ENCODE results near the gene KCNQ1. TPM values are rescaled to one million over a fixed set of nuclear protein-coding genes. Genes with fewer than 3 reads are reported as not detected.
A peak's percentile ranks its signal among the peaks of the same experiment; 100 is the strongest.

The KCNQ1 gene
- total RNA-seq, 2 donors from 2014 or later = 18.6 to 25.5 TPM

DNA sequence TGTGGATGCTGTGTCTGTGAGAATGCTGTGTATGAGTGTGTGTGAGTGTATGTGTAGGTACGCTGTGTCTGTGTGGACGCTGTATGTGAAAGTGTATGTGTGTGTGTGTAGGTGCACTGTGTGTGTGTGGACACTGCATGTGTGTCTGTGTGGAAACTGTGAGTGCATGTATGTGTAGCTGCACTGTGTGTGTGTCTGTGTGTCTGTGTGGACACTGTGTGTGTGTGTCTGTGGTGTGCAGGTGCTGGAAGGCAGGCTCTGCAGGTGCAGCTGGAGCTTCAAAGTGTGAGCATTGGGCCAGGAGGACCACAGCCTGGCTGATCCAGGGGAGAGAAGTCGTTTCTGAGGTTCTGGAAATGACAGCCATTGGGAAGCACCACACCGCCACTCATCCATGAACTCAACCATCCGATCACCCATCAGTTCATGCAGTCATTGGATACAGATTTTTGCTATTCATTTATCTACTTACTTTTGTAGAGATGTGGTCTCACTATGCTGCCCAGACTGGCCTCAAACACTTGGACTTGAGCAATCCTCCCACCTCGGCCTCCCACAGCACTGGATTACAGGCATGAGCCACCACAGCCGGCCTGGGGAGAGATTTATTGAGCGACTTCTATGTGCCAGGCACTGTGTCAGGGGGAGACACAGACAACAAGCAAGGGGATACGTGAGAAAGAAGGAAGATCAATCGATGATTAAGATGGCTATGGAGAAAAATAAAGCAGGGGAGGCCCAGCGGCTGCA, 10.1 kb upstream of the KCNQ1 start:
- Mint-ChIP-seq H3K27ac (no peak overlapping the region), H3K4me1 (no peaks in the 10 kb centered on the region), H3K4me3 (no peak overlapping the region), H3K27me3 (no peaks in the 10 kb centered on the region), H3K36me3 (ENCODE audit: low read depth) (no peaks in the 10 kb centered on the region)
- no peaks in the 10 kb centered on the region for H3K9me3 ChIP-seq (ENCODE audit: control insufficient read depth, low read length, poor library complexity, severe bottlenecking)
- ATAC-seq (no peak), DNase-seq (no peak)

DNA sequence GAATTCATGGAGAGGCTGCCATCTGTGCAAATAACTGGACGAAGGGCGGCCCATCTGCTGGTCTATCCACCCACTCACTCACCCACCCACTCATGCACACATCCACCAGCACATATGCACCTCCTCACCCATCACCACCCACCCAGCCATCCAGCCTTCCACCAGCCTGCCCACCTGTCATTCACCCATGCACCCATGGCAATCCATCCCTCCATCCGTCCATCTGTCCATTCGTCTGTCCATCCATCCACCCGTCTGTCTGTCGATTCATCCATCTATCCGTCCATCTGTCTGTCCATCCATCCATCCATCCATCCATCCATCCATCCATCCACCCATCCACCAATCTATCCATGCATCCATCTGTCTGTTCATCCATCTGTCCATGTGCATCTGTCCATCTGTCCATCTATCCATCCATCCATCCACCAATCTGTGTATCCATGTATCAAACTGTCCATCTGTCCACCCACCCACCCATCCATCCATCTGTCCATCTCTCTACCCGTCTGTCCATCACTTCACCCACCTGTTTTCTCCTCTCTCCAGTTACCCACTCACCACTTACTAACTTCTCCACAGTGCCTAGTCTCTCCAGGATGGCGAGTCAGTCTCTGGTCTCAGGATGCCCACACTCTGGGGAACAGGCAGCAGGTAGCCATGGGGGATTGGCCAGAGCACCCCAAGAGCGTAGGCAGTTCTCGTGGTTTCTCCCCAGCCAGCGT, 9.4 kb upstream of the KCNQ1 start:
- no peaks in the 10 kb centered on the region for H3K9me3 ChIP-seq (ENCODE audit: control insufficient read depth, low read length, poor library complexity, severe bottlenecking)
- H3K4me1 Mint-ChIP-seq = no peaks in the 10 kb centered on the region
- no peaks in the 10 kb centered on the region for H3K36me3 Mint-ChIP-seq (ENCODE audit: low read depth)
- no peak overlapping the region for H3K27ac Mint-ChIP-seq
- no peak for ATAC-seq
- no peaks in the 10 kb centered on the region for H3K27me3 Mint-ChIP-seq
- H3K4me3 Mint-ChIP-seq = no peak overlapping the region
- no peak for DNase-seq

DNA sequence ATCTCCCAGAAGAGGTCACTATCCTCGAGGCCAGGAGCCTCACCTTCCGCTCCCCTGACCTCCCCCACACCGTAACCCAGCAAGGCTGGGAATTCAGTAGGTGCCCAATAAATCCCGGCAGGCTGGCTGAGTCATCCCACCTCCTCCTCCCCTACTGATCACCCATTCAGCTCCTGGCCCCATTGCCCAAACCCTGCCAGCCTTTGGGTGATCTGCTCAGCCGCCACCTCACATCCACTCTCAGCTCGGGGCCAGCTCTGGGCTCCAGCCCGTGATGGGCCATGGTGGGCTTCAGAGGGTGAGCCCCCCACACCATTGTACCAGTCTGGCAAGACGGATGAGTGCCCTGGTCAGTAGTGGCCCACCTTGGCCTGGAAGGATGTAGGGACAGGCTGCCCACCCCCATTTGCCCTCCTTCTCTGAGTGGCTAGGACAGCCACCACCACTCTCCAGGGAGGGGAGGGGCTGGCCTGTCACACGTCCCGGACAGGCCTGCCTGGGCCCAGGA, 8.7 kb upstream of the KCNQ1 start:
- ATAC-seq = no peak

GRCh38 chr11:2436521-2437031, 8.2 kb upstream of the KCNQ1 start:
- no peak for DNase-seq
- no peaks in the 10 kb centered on the region for H3K36me3 Mint-ChIP-seq (ENCODE audit: low read depth)
- no peaks in the 10 kb centered on the region for H3K4me1 Mint-ChIP-seq
- no peak overlapping the region for H3K4me3 Mint-ChIP-seq
- no peaks in the 10 kb centered on the region for H3K9me3 ChIP-seq (ENCODE audit: control insufficient read depth, low read length, poor library complexity, severe bottlenecking)
- no peak for ATAC-seq
- H3K27me3 Mint-ChIP-seq = no peaks in the 10 kb centered on the region
- no peak overlapping the region for H3K27ac Mint-ChIP-seq

More for the DNA sequence above, 8.7 kb upstream of the KCNQ1 start:
- Mint-ChIP-seq H3K4me1 (no peaks in the 10 kb centered on the region), H3K27ac (no peak overlapping the region), H3K4me3 (no peak overlapping the region), H3K36me3 (ENCODE audit: low read depth) (no peaks in the 10 kb centered on the region), H3K27me3 (no peaks in the 10 kb centered on the region)
- DNase-seq = no peak
- H3K9me3 ChIP-seq (ENCODE audit: control insufficient read depth, low read length, poor library complexity, severe bottlenecking) = no peaks in the 10 kb centered on the region

DNA sequence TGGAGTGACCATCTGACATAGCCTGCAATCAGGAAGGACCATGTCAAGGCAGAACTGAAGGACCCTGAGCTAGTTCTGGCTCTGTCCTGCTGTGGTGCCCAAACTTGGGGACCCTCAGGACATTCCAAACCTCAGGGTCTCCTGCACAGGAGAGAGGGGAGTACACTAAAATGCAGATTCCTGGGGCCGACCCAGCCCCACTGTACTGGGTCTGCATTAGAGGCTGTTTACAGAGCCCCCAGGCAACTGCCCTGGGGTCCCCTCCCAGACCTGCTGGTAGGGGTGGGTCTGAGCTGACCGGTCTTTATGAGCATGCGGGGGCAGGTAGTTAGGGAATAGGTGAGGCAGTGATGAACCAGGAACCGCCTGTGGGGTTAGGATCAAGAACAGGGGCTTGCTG, 7.3 kb upstream of the KCNQ1 start:
- H3K9me3 ChIP-seq (ENCODE audit: control insufficient read depth, low read length, poor library complexity, severe bottlenecking) = no peaks in the 10 kb centered on the region
- Mint-ChIP-seq H3K27me3 (no peaks in the 10 kb centered on the region), H3K27ac (no peak overlapping the region), H3K36me3 (ENCODE audit: low read depth) (no peaks in the 10 kb centered on the region), H3K4me3 (no peak overlapping the region), H3K4me1 (peaks cover 6% of the 10 kb centered on the region)
- DNase-seq (peak in 1 of 3 donors; percentile 1), ATAC-seq (no peak)

DNA sequence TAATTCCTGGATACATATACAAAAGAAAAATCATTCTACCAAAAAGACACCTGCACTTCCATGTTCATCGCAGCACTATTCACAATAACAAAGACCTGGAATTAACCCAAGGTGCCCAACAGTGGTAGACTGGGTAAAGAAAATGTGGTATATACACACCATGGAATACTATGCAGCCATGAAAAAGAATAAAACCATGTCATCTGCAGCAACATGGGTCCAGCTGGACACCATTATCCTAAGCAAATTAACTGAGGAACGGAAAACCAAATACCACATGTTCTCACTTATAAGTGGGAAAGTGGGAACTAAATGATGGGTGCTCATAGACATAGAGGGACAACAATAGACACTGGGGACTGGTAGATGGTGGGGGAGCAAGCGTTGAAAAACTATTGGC, 5.0 kb upstream of the KCNQ1 start:
- H3K27ac Mint-ChIP-seq = no peak overlapping the region
- no peaks in the 10 kb centered on the region for H3K9me3 ChIP-seq (ENCODE audit: control insufficient read depth, low read length, poor library complexity, severe bottlenecking)
- H3K27me3 Mint-ChIP-seq = no peaks in the 10 kb centered on the region
- H3K36me3 Mint-ChIP-seq (ENCODE audit: low read depth) = no peaks in the 10 kb centered on the region
- ATAC-seq = no peak
- DNase-seq = no peak
- H3K4me1 Mint-ChIP-seq = peaks cover 16% of the 10 kb centered on the region
- H3K4me3 Mint-ChIP-seq = no peak overlapping the region

DNA sequence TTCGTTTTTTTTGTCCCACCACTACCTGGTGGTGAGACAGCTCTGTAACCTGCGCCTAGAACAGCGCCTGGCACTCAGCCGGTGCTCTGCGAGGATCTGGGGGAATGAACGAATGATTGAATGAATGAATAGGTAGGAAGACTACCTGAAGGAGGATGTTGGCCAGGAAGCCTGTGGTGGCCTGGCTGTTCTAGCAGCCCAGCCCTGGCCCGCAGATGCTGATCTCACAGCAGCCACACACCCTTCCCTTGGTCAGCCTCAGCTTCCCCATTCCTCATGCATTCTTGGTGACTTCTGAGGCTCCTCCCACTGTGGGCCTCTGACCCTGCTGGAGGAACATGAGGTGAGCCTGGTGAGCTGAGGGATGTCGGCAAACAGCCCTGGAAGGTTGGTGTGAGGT, 4.2 kb upstream of the KCNQ1 start:
- H3K36me3 Mint-ChIP-seq (ENCODE audit: low read depth) = no peaks in the 10 kb centered on the region
- no peaks in the 10 kb centered on the region for H3K9me3 ChIP-seq (ENCODE audit: control insufficient read depth, low read length, poor library complexity, severe bottlenecking)
- H3K27me3 Mint-ChIP-seq = no peaks in the 10 kb centered on the region
- no peak for ATAC-seq
- no peak overlapping the region for H3K27ac Mint-ChIP-seq
- H3K4me1 Mint-ChIP-seq = peaks cover 18% of the 10 kb centered on the region
- no peak for DNase-seq
- no peak overlapping the region for H3K4me3 Mint-ChIP-seq

DNA sequence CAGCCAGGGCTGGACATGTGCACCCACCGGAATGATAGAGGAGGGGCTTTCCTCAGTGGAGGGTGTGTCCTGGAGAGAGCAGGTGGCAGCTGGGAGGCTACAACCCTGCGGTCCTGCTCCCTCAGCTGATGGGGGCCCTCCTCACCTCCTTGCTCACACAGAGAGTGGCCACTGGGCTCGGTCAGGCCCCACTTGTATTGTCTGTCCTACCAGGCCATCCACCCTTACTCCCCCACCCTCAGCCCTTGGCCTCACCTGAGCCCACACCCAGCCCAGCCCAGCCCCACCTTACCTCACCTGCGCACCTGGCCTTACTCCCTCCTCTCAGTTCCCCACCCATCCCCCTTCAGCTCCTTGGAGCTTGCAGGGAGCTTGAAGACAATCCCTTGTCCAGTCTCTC, 3.6 kb upstream of the KCNQ1 start:
- Mint-ChIP-seq H3K27me3 (no peaks in the 10 kb centered on the region), H3K4me3 (no peak overlapping the region), H3K36me3 (ENCODE audit: low read depth) (no peaks in the 10 kb centered on the region), H3K27ac (no peak overlapping the region), H3K4me1 (peaks cover 22% of the 10 kb centered on the region)
- no peak for ATAC-seq
- no peaks in the 10 kb centered on the region for H3K9me3 ChIP-seq (ENCODE audit: control insufficient read depth, low read length, poor library complexity, severe bottlenecking)
- DNase-seq = no peak

DNA sequence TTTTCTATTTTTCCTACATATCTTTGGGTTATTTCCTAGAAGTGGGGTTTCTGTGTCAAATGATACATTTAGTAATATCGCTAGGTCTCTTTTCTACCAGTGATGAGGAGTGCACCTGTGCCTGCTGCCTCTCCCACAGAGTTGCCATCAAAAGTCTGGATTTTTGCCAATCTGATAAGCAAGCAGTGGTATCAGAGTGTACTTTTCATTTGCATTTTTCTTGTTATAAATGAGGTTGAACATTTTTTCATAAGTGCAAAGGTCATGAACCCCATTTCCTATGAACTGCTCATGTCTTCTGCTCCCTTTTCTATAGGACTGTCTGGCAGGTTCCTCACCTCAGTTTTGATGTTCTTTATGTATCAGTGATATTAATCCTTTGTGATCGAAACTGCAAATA, 2.2 kb upstream of the KCNQ1 start:
- Mint-ChIP-seq H3K4me1 (peaks cover 28% of the 10 kb centered on the region), H3K36me3 (ENCODE audit: low read depth) (no peaks in the 10 kb centered on the region), H3K4me3 (peak overlapping the region; percentile 65), H3K27me3 (no peaks in the 10 kb centered on the region), H3K27ac (no peak overlapping the region)
- no peaks in the 10 kb centered on the region for H3K9me3 ChIP-seq (ENCODE audit: control insufficient read depth, low read length, poor library complexity, severe bottlenecking)
- ATAC-seq = peak; percentile 74
- no peak for DNase-seq

- peak in 1 of 3 donors; percentile 9 for DNase-seq
Measured at GRCh38 chr11:2443406-2443805, 1.4 kb upstream of the KCNQ1 start.

DNA sequence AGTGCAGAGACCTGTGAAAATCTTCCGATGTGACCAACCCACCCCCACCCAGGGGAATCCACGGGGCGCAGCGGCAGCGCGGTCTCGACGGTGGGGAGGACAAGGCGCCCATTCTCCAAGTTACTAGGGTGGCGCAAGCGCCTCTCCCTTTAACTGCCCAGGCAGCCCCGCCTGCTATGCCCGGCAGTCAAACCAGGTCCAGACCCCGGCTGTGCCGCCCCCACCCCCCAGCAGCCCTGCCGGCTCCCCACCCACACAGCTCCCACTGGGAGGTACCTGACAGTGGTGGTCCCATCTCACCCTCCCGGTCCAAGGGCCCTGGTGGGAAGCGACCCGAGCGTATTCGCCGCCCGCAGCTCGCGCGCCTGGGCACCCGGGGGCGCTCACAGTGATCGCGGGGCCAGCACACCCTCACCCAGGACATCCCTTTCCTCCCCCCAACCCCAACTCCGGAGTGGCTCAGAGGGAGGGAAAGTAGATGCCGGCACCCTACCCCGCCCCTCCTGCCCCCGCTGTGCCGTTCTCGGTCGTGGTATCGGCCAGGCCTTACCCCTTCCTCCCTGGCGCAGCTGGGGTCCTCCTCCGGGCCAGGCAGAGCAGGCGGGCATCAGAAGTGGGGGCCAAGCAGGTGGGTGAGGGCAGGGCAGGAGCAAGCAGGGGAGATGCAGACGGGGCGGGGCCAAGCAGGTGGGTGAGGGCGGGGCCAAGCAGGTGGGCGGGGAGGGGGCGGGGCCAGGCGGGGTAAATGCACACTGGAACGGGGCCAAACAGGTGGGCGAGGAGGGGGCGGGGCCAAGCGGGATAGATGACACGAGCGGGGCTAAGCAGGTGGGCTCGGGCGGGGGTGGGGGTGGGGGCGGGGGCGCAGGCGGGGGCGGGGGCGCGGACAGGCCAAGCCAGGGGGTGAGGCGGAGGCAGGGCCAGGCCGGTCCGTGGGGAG, 657 bp upstream of the KCNQ1 start, which contains the start of gene TRPM5:
TRPM5 (minus strand) TSS at position 634 of the 940 bp plus-strand sequence. CDS start 21,478 bp downstream, outside the sequence.
- H3K9me3 ChIP-seq (ENCODE audit: control insufficient read depth, low read length, poor library complexity, severe bottlenecking) = no peaks in the 10 kb centered on the region
- Mint-ChIP-seq H3K27me3 (no peaks in the 10 kb centered on the region), H3K4me3 (peak within 1 kb of the TSS; percentile 93), H3K27ac (no peak within 1 kb of the TSS), H3K36me3 (ENCODE audit: low read depth) (no peaks in the 10 kb centered on the region), H3K4me1 (peaks cover 28% of the 10 kb centered on the region)
- DNase-seq = peak; percentile 56 to 67 (median 67)
- peak; percentile 49 for ATAC-seq

More at GRCh38 chr11:2443406-2443805, 1.4 kb upstream of the KCNQ1 start:
- Mint-ChIP-seq H3K4me3 (peak overlapping the region; percentile 72), H3K4me1 (peaks cover 28% of the 10 kb centered on the region), H3K27me3 (no peaks in the 10 kb centered on the region), H3K36me3 (ENCODE audit: low read depth) (no peaks in the 10 kb centered on the region), H3K27ac (no peak overlapping the region)
- no peak for ATAC-seq
- H3K9me3 ChIP-seq (ENCODE audit: control insufficient read depth, low read length, poor library complexity, severe bottlenecking) = no peaks in the 10 kb centered on the region

DNA sequence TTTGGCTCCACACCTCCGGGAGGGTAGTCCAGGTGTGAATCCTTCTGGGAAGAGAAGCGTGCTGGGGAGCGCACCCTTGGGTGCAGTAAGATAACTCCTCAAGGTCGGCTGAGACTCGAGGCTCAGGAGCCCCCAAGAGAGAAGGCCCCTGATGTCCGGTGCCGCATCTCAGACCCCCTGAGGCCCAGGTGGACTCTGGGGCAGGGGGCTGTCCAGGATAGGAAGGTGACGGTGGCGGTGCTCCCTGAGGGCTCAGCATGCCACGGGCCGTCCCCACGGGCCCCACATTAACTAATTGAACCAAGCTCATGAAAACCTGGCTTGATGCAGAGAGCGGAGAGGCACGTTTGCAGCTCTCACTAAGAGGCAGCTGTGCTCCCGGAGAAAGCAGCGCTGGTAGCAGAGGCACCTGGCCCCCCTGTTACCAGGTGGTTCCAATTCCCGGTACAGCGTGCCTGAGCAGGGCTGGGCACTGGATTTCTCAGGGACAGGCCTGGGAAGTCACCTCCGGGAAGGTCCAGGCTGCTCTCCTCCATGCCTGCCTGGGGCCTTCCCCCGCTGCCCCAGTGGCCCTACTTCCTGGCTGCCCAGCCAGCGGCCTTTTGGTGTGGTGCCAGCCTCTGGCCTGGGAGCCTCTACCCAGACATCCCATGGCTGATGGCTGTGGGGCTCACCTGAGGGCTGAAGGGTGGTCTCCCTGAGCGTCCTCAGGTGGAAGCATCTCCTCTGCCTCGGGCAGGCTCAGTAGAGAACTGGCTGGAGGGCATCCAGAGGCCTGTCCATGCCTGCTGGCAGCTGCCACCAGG, 1.1 kb downstream of the KCNQ1 start:
- H3K27me3 Mint-ChIP-seq = no peaks in the 10 kb centered on the region
- no peak overlapping the region for H3K27ac Mint-ChIP-seq
- no peaks in the 10 kb centered on the region for H3K36me3 Mint-ChIP-seq (ENCODE audit: low read depth)
- DNase-seq (no peak), ATAC-seq (no peak)
- peak overlapping the region; percentile 93 for H3K4me3 Mint-ChIP-seq
- peaks cover 28% of the 10 kb centered on the region for H3K4me1 Mint-ChIP-seq
- no peaks in the 10 kb centered on the region for H3K9me3 ChIP-seq (ENCODE audit: control insufficient read depth, low read length, poor library complexity, severe bottlenecking)
